Measurements from ENCODE around the gene GUCA2A. TPM values are rescaled to one million over a fixed set of nuclear protein-coding genes. Genes with fewer than 3 reads are reported as not detected.
A peak's percentile ranks its signal among the peaks of the same experiment; 100 is the strongest.
"Not testable (repeated sequence)": the region's sequence is repeated elsewhere in the genome, so short reads cannot be mapped to it uniquely, and the experiment has no call there.

Gene GUCA2A, protein sequence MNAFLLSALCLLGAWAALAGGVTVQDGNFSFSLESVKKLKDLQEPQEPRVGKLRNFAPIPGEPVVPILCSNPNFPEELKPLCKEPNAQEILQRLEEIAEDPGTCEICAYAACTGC
- not detected for total RNA-seq

GRCh38 chr1:42164551-42165420 is at the start of gene GUCA2A:
GUCA2A (minus strand) TSS chr1:42164745; CDS start chr1:42164712, 33 bp downstream.
- ATAC-seq = peak in 1 of 2 donors; percentile 18
- Mint-ChIP-seq H3K9me3 (peaks cover 4 to 18% of the 10 kb centered on the region in 2 donors), H3K36me3 (peaks cover 12 to 14% of the 10 kb centered on the region in 2 donors), H3K27ac (peak within 1 kb of the TSS in 1 of 2 donors; percentile 75)
- no peak for DNase-seq (ENCODE audit: low spot score in 2 of 2)

DNA sequence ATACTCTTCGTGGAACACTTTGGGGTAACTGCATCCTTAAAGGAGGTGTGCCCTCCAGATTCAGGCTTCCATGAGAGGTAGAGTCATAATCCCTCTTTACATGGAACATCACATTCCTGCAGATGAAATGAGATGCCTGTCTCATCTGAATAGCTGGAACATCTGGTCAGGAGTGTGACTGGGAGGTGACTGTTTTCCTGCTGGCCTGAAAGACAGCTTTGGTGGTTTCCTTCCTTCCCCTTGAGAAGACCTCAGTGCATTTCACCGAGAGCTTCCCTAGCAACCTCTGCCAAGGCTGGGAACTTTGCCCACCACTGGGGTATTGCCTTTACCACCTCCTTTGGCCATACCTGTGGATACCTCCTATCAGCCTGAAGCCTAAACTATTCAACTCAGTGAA is 46.7 kb upstream of the GUCA2A start:
- Mint-ChIP-seq H3K9me3 (peaks cover 0 to 14% of the 10 kb centered on the region in 2 donors), H3K27ac (no peak overlapping the region)

DNA sequence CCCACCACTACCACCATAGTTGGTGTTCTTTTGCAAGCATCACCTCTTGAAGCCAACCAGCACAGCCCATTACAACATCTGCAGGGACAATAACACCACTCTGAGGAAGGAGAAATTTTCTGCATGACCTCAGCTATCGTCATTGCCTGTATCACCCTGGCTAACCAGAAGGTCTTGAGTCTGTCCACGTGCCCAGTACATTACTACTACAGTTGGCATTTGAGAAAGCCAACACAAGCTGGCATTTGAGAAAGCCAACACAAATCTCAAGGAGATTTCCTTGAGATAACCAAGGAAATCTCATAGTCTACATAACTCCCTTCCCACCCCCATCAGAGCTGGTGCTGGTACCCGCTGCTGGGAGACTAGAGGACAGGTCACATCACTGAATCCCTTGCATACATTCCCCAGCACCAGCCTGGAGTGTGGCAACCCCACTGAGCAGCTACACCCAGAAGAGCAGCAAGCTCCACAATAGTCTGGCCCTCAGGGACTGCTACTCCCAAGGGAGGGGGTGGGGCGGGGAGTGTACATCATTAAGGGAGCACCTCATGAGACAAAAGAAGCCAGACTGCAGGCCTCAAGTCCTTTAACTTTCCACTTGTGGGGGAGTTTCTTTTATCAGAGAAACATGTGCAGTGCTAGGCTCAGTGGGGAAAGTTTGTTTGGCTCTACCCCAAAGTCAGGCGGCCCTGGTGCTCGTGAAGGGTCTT is 46.0 kb upstream of the GUCA2A start:
- peaks cover 0 to 14% of the 10 kb centered on the region in 2 donors for H3K9me3 Mint-ChIP-seq
- DNase-seq (ENCODE audit: low spot score in 2 of 2) (no peak), ATAC-seq (no peak)
- H3K27ac Mint-ChIP-seq = no peak overlapping the region
- H3K36me3 Mint-ChIP-seq = peaks cover 26 to 55% of the 10 kb centered on the region in 2 donors

More for the DNA sequence above, 46.7 kb upstream of the GUCA2A start:
- no peak for DNase-seq (ENCODE audit: low spot score in 2 of 2)
- peaks cover 22 to 49% of the 10 kb centered on the region in 2 donors for H3K36me3 Mint-ChIP-seq
- no peak for ATAC-seq

GRCh38 chr1:42209526-42210251 is 45.1 kb upstream of the GUCA2A start:
- no peak for DNase-seq (ENCODE audit: low spot score in 2 of 2)
- peaks cover 3 to 16% of the 10 kb centered on the region in 2 donors for H3K9me3 Mint-ChIP-seq
- no peak overlapping the region for H3K27ac Mint-ChIP-seq

GRCh38 chr1:42206930-42207329 is 42.4 kb upstream of the GUCA2A start:
- Mint-ChIP-seq H3K9me3 (peaks cover 15 to 18% of the 10 kb centered on the region in 2 donors), H3K36me3 (peaks cover 46 to 66% of the 10 kb centered on the region in 2 donors)
- DNase-seq (ENCODE audit: low spot score in 2 of 2); H3K27ac Mint-ChIP-seq; ATAC-seq: not testable (repeated sequence)

More at GRCh38 chr1:42209526-42210251, 45.1 kb upstream of the GUCA2A start:
- H3K36me3 Mint-ChIP-seq = peaks cover 28 to 62% of the 10 kb centered on the region in 2 donors
- ATAC-seq = no peak

DNA sequence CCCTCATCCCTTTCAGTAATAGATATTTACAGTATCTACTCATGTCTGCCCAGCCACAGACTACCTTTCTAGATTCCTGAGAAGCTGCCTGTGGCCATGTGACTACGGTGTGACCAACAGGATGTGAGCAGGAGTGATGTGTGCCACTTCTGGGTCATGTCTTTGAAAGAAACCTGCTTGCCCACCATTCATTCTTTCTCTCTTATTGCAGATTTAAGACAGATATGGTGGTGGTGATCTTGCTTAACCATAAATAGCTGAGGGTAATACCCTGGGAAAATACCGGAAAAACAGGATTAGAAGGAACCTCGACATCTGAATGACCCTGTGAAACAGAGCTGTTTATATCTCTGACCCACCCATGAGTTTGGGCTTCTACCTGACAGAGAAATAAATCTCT is 41.6 kb upstream of the GUCA2A start:
- DNase-seq (ENCODE audit: low spot score in 2 of 2) = no peak
- H3K27ac Mint-ChIP-seq = no peak overlapping the region
- peaks cover 42 to 60% of the 10 kb centered on the region in 2 donors for H3K36me3 Mint-ChIP-seq
- no peak for ATAC-seq
- peaks cover 15 to 18% of the 10 kb centered on the region in 2 donors for H3K9me3 Mint-ChIP-seq

DNA sequence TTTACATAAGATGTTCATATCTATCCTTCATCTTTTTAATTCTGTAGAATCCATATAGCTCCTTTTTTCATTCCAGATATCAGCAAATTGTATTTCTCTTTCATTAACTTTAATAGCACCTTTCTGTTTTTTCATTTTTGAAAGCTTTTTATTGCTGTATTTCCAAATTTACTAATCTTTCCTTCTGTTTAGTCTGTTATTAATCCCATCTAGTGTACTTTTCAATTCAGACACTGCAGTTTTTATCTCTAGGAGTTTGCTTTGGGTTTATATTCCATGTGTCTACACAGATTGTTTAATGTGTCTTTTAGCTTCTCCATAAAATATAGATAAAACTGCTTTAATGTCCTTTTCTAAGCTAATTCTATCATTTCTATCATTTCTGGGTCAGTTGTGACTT is 37.4 kb upstream of the GUCA2A start:
- peaks cover 37 to 58% of the 10 kb centered on the region in 2 donors for H3K36me3 Mint-ChIP-seq
- no peak for DNase-seq (ENCODE audit: low spot score in 2 of 2)
- no peak for ATAC-seq
- peaks cover 10 to 18% of the 10 kb centered on the region in 2 donors for H3K9me3 Mint-ChIP-seq
- H3K27ac Mint-ChIP-seq = no peak overlapping the region

DNA sequence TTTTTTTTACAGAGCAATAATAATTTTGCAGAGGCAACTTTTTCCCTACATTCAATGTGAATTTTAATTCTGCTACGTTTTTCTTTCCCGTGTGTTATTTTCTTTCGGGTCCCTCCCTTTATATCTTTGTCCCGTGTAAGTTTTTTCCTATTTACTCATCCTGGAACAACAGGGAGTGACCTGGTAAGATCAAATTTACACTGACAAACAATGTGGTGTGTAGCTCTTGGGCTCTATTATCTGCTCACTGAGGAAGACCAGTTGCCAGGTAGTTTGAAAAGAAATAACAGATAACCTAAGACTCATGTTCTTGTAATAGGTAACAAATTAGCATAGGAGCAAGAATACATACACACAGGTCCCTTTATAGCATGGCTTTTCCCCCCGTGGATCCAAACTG is 33.7 kb upstream of the GUCA2A start:
- no peak for ATAC-seq
- DNase-seq (ENCODE audit: low spot score in 2 of 2) = no peak
- Mint-ChIP-seq H3K36me3 (peaks cover 12 to 24% of the 10 kb centered on the region in 2 donors), H3K27ac (no peak overlapping the region), H3K9me3 (peaks cover 3 to 6% of the 10 kb centered on the region in 2 donors)

DNA sequence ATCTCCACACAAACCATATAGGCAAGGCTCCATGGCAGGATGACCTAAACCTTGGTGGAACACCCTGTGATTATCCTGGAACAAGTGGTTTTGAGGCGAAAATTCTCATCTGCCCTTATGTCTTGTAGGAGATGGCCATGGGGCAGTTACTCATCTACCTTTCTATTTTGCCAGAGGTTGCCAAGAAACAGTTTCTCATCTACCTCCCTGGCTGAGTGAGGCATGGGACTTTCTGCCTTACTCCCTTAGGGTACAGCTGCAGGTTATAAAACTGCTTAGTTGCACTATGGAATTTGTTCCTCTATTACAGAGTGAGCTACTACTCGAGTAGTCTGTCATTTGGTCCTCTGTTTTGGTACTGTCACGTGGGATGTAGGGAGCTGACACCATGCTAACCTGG is 31.3 kb upstream of the GUCA2A start:
- peak in 1 of 2 donors; percentile 16 for ATAC-seq
- DNase-seq (ENCODE audit: low spot score in 2 of 2) = no peak
- no peaks in the 10 kb centered on the region for H3K9me3 Mint-ChIP-seq
- no peak overlapping the region for H3K27ac Mint-ChIP-seq
- peaks cover 0 to 17% of the 10 kb centered on the region in 2 donors for H3K36me3 Mint-ChIP-seq

GRCh38 chr1:42192106-42192505 is 27.6 kb upstream of the GUCA2A start:
- Mint-ChIP-seq H3K9me3 (no peaks in the 10 kb centered on the region), H3K27ac (no peak overlapping the region), H3K36me3 (peaks cover 0 to 7% of the 10 kb centered on the region in 2 donors)
- DNase-seq (ENCODE audit: low spot score in 2 of 2) (no peak), ATAC-seq (no peak)

DNA sequence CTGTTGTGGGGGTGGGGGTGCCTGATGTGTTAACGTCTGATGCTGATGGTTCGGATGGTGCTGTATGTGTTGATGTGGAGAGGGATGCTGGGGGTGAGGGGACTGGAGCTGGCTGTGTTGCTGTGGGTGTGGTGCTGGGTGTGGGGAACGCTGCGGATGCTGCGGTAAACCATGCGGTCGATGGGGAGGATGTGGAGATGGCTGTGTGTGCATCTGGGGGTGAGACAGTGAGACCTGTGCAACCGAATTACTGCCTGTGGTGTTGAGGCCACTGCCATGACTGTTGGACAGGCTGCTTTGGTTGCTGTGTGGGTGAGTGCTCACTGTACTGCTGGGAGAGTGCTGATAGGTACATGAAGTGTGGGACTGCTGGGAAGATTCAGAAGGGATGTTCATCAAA is 26.8 kb upstream of the GUCA2A start:
- no peak for ATAC-seq
- H3K27ac Mint-ChIP-seq = peak overlapping the region; percentile 13 to 69

GRCh38 chr1:42189931-42190853 is 25.6 kb upstream of the GUCA2A start:
- no peak overlapping the region for H3K27ac Mint-ChIP-seq
- H3K9me3 Mint-ChIP-seq = no peaks in the 10 kb centered on the region
- ATAC-seq = no peak
- DNase-seq (ENCODE audit: low spot score in 2 of 2) = no peak
- peaks cover 0 to 7% of the 10 kb centered on the region in 2 donors for H3K36me3 Mint-ChIP-seq

More for the DNA sequence above, 26.8 kb upstream of the GUCA2A start:
- no peak for DNase-seq (ENCODE audit: low spot score in 2 of 2)
- Mint-ChIP-seq H3K36me3 (peaks cover 0 to 7% of the 10 kb centered on the region in 2 donors), H3K9me3 (no peaks in the 10 kb centered on the region)

DNA sequence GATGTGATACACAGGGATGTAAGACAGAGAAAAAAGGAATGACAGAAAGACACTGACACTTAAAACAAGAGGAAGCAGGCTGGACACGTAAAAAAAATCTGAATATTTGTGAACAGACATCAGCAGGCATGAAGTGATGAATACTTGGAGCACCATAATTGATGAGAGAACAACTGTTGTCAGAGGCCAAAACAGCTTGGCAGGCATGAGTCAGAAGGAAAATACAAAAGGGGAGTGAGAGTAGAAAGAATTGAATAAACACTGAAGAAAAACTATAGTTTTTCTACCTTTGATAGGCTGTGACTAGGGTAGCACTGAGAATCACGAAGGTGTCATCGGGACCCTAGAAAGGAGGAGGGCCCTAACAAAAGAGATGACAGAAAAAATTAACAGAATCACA is 21.6 kb upstream of the GUCA2A start:
- peak in 1 of 2 donors; percentile 89 for ATAC-seq
- peaks cover 0 to 2% of the 10 kb centered on the region in 2 donors for H3K36me3 Mint-ChIP-seq
- DNase-seq (ENCODE audit: low spot score in 2 of 2) = no peak
- peak overlapping the region; percentile 62 to 79 for H3K27ac Mint-ChIP-seq
- H3K9me3 Mint-ChIP-seq = no peaks in the 10 kb centered on the region

- no peaks in the 10 kb centered on the region for H3K36me3 Mint-ChIP-seq
- no peak for ATAC-seq
- no peaks in the 10 kb centered on the region for H3K9me3 Mint-ChIP-seq
- DNase-seq (ENCODE audit: low spot score in 2 of 2) = no peak
- peak overlapping the region; percentile 15 to 37 for H3K27ac Mint-ChIP-seq
These were observed 20.1 kb upstream of the GUCA2A start for GRCh38 chr1:42184616-42185015.

DNA sequence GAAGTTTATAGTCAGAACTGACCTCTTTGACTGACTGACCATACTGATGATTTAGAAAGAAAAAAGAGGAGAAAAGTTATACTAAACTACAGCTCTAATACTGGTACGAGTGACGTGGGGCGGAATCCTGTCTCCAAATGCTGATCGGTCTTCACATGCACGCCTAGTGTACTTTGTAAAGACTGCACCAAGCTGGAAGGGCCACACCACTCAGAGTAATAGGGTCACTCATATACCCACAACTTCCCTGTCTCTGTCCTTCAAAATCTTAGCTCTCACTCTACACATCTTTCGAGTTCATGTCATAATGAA is 19.4 kb upstream of the GUCA2A start:
- ATAC-seq (no peak), DNase-seq (ENCODE audit: low spot score in 2 of 2) (no peak)
- H3K36me3 Mint-ChIP-seq = no peaks in the 10 kb centered on the region
- H3K9me3 Mint-ChIP-seq = no peaks in the 10 kb centered on the region
- H3K27ac Mint-ChIP-seq = peak overlapping the region in 1 of 2 donors; percentile 15

Data from activated naive CD4-positive, alpha-beta T cell treated with anti-CD3 and anti-CD28 coated beads, Interleukin-2, amount 50 U/mL, for 72 hours (primary cell).